HG02623 (cell line): ENCODE measurements around the gene UQCR10.
"Not testable (repeated sequence)": the region's sequence is repeated elsewhere in the genome, so short reads cannot be mapped to it uniquely, and the experiment has no call there.

Experiments
- ATAC-seq: cut with Tn5 transposase; IDR thresholded peaks from one replicate; pipeline ENCODE4 v1.9.1; 2021; ENCODE audit warnings: moderate library complexity; ENCODE audit not compliant: unreplicated experiment

The UQCR10 gene

DNA sequence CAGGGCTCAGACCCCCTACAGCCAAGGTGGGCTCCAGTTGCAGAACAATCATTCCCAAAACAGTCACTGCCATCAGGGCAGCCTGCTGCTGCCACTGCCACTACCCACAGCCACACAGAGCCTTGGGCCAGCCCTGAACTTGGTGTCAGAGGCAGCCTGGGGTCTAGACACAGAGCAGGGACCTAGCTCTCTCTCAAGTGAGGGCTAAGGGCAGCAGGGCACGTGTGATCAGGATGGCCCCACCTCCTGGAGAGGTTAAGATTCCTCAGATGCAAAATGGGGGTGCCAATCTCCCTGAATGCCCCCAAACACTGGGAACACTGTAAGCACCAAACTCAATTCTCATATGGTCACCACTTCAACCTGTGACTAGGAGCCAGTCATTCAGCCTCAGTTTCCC is 31.8 kb upstream of the UQCR10 start:
- no peak for ATAC-seq

DNA sequence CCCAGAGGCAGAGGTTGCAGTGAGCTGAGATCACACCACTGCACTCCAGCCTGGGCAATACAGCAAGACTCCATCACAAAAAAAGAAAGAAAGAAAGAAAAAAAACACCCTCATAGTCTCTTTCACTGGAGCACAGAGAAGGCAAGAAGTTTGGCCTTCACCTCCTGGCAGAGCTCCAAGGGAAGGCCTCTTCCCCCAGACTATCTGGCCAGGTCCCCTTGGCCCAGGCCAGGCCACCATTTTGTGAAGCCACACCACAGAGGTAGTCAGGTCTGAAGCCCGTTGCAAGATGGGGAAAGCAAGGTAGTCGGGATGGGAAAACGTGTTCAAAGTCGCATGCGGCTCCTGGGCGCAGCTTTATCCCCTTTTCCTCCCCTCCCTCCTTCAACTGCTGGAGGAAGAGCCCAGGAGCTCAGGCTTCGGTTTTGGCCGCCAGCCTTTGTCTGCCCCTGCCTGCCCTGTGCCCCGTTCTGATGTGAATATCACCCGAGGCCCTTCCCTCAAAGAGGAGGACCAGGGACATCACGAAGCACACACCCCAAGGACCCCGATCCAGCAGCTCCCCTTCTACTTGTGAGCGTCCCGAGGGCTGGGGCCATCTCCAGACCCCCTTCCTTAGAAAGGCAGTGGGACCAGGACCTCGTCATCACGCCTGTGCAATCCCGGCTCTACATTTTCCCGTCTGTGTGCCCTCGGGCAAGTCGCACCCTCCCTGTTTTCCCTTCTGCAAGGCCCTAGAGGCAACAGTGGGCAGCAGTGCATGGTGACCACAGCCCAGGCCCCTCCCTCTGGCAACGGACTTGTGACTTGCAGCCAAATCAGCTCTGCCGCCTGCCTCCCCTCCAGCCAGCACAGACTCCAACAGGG is 29.7 kb upstream of the UQCR10 start:
- ATAC-seq: no peak

- ATAC-seq: no peak
Observed at GRCh38 chr22:29738118-29738815, 28.9 kb upstream of the UQCR10 start.

DNA sequence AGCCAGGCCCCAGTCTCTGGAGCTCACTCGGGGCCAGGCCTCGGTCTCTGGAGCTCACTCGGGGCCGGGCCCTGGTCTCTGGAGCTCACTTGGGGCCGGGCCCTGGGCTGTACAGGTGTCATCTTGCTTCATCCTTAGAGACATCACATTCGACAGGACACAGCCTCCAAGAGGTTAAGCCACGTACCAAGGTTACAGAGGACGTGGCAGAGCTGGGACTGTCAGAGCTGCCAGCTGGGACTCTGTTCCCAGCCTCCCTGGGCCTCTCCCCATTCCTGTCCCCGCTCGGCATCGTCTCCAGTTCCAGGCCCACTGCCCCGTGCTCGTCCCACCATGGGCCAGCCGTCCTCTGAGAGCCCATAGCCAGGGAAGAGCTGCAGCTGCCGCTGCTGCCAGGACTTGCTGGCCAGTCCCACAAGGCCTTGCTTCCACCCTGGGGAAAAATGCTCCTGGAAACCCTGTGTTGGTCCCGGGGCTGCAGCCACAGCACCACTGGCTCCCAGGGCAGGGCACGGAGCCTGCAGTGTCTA is 27.8 kb upstream of the UQCR10 start:
- no peak for ATAC-seq

GRCh38 chr22:29740216-29740615 is 27.0 kb upstream of the UQCR10 start:
- ATAC-seq: no peak

DNA sequence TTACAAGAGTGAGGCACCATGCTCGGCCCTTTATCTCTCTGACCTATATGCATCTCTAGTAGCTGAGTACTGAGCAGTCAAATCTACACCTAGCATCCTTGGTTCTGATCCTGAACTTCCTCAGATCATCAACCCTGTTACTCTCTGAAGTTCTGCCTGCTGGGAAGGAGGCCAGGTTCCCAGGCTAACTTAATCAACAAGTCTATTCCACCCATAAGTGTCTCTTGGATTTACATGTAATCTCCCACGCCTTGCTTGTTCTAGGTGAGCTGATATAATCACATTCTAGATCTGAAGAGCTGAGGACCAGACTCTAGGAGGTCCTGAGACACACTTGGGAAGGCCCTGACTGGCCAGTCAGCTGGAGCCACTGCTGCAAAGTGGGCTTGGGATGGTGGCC is 25.2 kb upstream of the UQCR10 start:
- ATAC-seq: no peak

GRCh38 chr22:29742326-29742725 is 24.8 kb upstream of the UQCR10 start:
- ATAC-seq: no peak

DNA sequence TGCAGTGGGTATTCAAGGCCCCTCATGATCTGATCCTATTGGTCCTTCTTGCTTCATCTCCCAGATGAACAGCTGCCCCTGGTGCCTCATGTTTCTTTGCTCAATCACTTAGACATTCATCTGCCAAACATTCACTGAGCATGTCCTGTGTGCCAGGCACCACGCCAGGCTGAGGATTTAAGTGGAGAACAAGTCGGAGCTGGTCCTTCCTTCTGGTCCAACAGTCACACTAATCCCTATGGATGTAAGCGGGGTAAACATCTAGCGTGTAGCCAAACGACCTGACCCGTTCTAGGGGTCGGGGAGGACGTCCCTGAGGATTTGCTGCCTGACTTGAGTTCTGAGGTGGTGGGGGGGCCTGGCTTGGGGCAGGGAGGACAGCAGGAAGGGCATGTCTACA is 22.3 kb upstream of the UQCR10 start:
- ATAC-seq: no peak

DNA sequence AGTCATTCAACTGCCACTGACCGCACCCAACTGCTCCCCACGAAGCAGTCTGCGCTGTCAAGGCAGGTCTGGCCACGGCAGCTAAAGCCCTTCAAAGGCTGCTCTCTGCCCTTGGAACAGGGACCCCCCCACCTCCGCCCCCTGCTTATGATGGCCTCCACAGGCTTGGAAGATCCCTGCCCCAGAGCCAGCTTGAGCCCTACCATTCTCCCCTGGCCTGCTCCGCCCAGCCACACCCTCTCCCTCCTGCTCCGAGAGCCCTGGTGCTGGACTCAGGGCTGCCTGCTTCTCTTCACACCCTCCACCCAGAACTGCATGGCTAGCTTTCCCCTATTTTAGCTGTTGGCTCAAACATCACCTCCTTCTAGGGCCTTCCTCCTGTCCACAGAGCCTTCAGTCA is 19.3 kb upstream of the UQCR10 start:
- no peak for ATAC-seq

GRCh38 chr22:29748248-29748893 is 18.8 kb upstream of the UQCR10 start:
- ATAC-seq: no peak

DNA sequence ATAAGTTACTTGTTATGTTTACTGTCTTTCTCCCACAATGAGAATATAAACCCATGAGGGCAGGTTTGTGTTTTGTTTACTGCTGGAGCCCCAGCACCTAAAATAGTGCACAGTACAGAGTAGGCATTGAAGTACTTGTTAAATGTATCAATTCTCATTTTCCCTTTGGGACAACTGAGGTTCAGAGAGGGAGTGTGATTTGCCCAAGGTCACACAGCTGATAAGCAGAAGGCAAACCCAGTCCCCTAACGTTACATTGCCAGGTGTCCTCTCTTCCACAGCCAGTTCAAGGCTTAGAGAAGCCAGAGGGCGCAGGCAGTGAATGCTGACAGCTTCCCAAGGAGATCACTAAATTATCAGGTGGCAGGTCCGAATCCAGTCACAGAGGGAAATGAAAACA is 17.1 kb upstream of the UQCR10 start:
- ATAC-seq: no peak

- no peak for ATAC-seq
Observed at GRCh38 chr22:29750559-29751538, 16.3 kb upstream of the UQCR10 start.

- ATAC-seq: no peak
Observed at GRCh38 chr22:29751669-29752068, 15.5 kb upstream of the UQCR10 start.

DNA sequence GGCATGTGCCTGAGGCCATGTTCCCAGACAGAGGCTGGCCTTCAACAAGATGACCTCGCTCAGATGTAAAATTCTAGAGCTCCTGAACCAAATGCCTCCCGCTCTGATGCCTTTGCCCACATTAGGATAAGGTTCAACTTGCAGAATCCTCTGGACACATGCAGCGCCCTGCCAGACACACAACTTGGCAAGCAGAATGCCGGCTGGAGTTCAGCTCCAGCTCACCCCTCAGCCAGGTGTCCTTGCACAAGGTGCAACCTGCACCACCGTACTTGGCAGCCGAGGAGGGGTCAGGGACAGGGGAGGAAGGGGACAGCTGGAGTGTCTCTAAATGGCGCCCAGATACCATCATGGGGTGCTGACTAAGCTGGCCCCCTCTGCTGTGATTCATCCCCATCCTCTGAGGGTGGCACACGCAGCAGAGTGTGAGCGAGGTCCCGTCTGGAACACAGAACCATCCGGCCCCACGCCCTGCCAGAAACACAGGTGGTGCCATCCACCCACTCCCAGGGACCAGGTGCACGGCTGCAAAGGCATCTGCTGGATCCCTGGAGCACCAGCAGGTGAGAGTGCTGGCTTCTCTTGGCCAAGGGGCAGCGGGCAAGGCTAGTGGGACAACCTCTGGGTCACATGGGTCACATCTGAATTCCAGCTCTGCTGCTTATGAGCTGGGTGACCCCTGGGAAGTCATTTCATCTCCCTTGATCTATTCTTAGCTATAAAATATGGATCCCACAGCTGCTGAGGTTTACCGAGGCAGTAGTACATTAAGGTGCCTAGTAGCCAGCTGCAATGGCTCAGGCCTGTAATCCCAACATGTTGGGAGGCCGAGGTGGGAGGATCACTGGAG is 13.1 kb upstream of the UQCR10 start:
- ATAC-seq: no peak

GRCh38 chr22:29754658-29755395 is 12.3 kb upstream of the UQCR10 start:
- ATAC-seq: not testable (repeated sequence)

DNA sequence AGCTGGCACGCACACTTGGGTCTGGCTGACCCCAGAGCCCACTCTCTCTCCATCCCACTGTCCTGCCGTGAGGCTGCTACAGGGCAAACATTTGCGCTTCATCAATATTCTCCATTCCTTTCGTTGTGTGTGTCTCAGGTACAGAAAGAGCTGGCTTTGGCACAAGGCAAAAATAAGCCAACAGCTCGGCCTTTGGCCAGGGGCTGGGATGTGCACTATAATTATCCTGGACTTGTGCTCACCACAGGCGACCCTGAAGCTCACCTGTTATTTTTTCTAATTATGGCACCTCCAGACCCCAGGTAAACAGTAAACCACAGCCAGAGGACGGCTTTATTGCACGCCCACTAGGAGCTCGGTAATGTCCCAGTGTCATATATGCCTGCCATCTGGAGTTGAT is 11.3 kb upstream of the UQCR10 start:
- ATAC-seq: no peak

DNA sequence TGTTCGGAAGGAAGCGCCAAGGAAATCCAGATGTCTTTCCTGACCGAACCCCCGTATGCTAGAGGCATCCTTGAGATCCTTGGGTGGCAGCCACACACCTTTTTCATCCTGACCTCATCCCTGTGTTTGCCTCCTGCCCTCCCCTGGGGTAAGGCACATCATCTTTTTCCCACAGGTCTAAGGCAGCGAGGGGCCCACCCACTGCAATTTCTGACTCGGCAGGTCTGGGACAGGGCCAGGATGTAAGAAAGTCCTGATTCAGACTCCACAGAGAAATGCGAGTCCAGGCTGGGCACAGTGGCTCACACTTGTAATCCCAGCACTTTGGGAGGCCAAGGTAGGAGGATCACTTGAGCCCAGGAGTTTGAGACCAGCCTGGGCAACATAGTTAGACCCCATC is 10.8 kb upstream of the UQCR10 start:
- ATAC-seq: no peak

DNA sequence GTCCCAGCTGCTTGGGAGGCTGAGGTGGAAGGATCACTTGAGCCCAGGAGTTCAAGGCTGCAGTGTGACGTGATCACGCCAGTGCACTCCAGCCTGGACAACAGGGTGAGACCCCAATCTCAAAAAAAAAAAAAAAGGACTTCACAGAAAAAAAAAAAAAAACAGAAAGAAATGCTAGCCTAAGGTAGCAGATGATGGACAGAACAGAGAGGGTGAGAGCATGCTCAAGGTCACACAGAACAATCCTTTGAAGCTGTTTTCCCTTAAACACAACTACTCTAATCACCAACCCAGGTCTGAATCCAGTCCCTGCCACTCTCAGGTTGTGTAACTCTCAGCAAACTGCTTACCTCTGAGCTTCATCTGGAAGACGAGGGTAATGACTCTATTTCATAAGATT is 10.1 kb upstream of the UQCR10 start:
- ATAC-seq: no peak

GRCh38 chr22:29758068-29758622 is 9.0 kb upstream of the UQCR10 start:
- no peak for ATAC-seq
